OCI-LY7 (cell line): ENCODE measurements around the gene CDC14B. TPM values are rescaled to one million over a fixed set of nuclear protein-coding genes. Genes with fewer than 3 reads are reported as not detected.

Source experiments
- BruUV-seq: library from RNA; stranded (reverse); fragments of 400-500 nt; replicated peaks from 2 replicates; lab custom pipeline; 2021; lab: Mats Ljungman, UMichigan
- CTCF ChIA-PET: fragments of 300-600 bp; sonication (Branson Sonifier 250); formaldehyde crosslinking; loops from one replicate; lab custom pipeline; 2022; ENCODE audit warnings: antibody characterized with exemption; ENCODE audit not compliant: unreplicated experiment; lab: Charles Lee
- POLR2A ChIA-PET: fragments of 300-600 bp; sonication (Branson Sonifier 250); formaldehyde crosslinking; loops from one replicate; lab custom pipeline; 2022; ENCODE audit warnings: antibody characterized with exemption; lab: Charles Lee
- DNase-seq: peaks from one replicate; pipeline ENCODE4 v3.0.0-alpha.2; 2015; ENCODE audit warnings: low spot score
- H2AFZ ChIP-seq: fragments of 200-600 bp; sonication (generic), shearing (Covaris generic); 2 replicates; pipeline ENCODE4 v1.6.1; 2014; ENCODE audit warnings: mild to moderate bottlenecking, antibody characterized with exemption, low read length, moderate library complexity
- H3K27ac ChIP-seq: fragments of 200-600 bp; sonication (generic); 2 replicates; pipeline ENCODE4 v1.5.1; 2014; ENCODE audit warnings: mixed run types, low read depth, mild to moderate bottlenecking, moderate library complexity, low read length, inconsistent platforms; ENCODE audit not compliant: poor library complexity, severe bottlenecking
- H3K36me3 ChIP-seq: fragments of 200-600 bp; sonication (generic); 2 replicates; pipeline ENCODE4 v1.6.1; 2014; ENCODE audit warnings: mild to moderate bottlenecking, antibody characterized with exemption, low read length, moderate library complexity, mixed read lengths; ENCODE audit not compliant: insufficient read depth
- H3K4me1 ChIP-seq: fragments of 200-600 bp; sonication (generic); 2 replicates; pipeline ENCODE4 v1.5.1; 2014; ENCODE audit warnings: mild to moderate bottlenecking, low read length; ENCODE audit not compliant: insufficient read depth, poor library complexity, severe bottlenecking
- H3K4me2 ChIP-seq: fragments of 200-600 bp; sonication (generic); 2 replicates; pipeline ENCODE4 v1.6.1; 2014; ENCODE audit warnings: mild to moderate bottlenecking, low read length
- H3K4me3 ChIP-seq: fragments of 200-600 bp; sonication (generic); 2 replicates; pipeline ENCODE4 v1.5.1; 2014; ENCODE audit warnings: mild to moderate bottlenecking, low read depth, low read length; ENCODE audit not compliant: poor library complexity, severe bottlenecking
- H3K79me2 ChIP-seq: fragments of 200-600 bp; sonication (generic); 2 replicates; pipeline ENCODE4 v1.6.1; 2016; ENCODE audit warnings: low read depth, mild to moderate bottlenecking, low read length, moderate library complexity, mixed read lengths; ENCODE audit not compliant: insufficient read depth
- H3K9me2 ChIP-seq: fragments of 200-600 bp; sonication (generic); 2 replicates; pipeline ENCODE4 v1.6.1; 2016; ENCODE audit warnings: mild to moderate bottlenecking, low read length, mixed read lengths; ENCODE audit not compliant: insufficient read depth
- H3K9me3 ChIP-seq: fragments of 200-600 bp; sonication (generic); 2 replicates; pipeline ENCODE4 v1.6.1; 2014; ENCODE audit warnings: mild to moderate bottlenecking, mixed run types, low read length, mixed read lengths
- H4K20me1 ChIP-seq: fragments of 200-600 bp; sonication (generic); 2 replicates; pipeline ENCODE4 v1.6.1; 2014; ENCODE audit warnings: mild to moderate bottlenecking, antibody characterized with exemption, low read length, moderate library complexity, mixed read lengths; ENCODE audit not compliant: insufficient read depth
- EZH2phosphoT487 ChIP-seq: fragments of 200-600 bp; sonication (generic); IDR thresholded peaks from 2 replicates; pipeline ENCODE4 v1.6.1; 2018; ENCODE audit warnings: low read depth, borderline replicate concordance, mild to moderate bottlenecking, mixed run types, antibody characterized with exemption, low read length, moderate library complexity, mixed read lengths
- intact Hi-C: fragments of 100-400 bp; cut with micrococcal nuclease; formaldehyde crosslinking; loops from one replicate; pipeline ENCODE4 v1.10.0; 2022; ENCODE audit not compliant: unreplicated experiment
- total RNA-seq, 2 experiments: library from RNA; depleted of rRNA in 1 of 2; stranded (reverse); fragments of >200 nt in 1 of 2; shearing (Covaris generic) in 1 of 2; gene quantifications; 2 replicates each; pipeline ENCODE4 v1.2.3, GENCODE V29; 2014 to 2022
- TF ChIP-seq, protein P1 (sequence below): fragments of 200-600 bp; sonication (generic); conservative IDR thresholded peaks from 2 replicates; pipeline ENCODE4 v1.5.1; 2014; ENCODE audit warnings: mild to moderate bottlenecking, antibody characterized with exemption, low read length, moderate library complexity, mixed read lengths

The CDC14B gene
- total RNA-seq, 2 experiments from 2014 or later, result 0.27 TPM; not detected in 1

DNA sequence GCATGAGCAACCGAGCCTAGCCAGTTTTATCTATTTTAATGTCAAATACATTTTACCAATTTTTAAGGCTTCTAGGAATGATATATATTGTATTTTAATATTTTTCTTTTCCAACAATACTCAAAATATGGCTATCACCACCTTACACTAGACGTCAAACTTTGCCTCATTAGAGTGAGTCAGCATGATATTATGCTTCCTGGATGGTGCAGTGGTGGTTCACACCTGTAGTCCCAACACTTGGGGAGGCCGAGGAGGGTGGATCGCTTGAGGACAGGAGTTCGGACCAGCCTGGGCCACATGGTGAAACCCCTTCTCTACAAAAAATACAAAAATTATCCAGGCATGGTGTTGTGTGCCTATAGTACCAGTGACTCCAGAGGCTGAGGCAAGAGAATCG is 7.3 kb upstream of the CDC14B start:
- ChIA-PET CTCF (no interaction called here), POLR2A (no interaction called here)
- intact Hi-C loops, result no loop called here
- no peak overlapping the region for H3K4me3 ChIP-seq
- no peaks in the 10 kb centered on the region for H3K79me2 ChIP-seq
- H2AFZ ChIP-seq, result no peak overlapping the region
- DNase-seq, result no peak
- no peaks in the 10 kb centered on the region for H3K9me2 ChIP-seq
- no peak overlapping the region for H3K4me2 ChIP-seq
- H3K4me1 ChIP-seq, result no peaks in the 10 kb centered on the region
- no peaks in the 10 kb centered on the region for H3K9me3 ChIP-seq
- H3K27ac ChIP-seq, result no peak overlapping the region
- no peak for TF ChIP-seq EZH2phosphoT487
- TF ChIP-seq, protein P1, sequence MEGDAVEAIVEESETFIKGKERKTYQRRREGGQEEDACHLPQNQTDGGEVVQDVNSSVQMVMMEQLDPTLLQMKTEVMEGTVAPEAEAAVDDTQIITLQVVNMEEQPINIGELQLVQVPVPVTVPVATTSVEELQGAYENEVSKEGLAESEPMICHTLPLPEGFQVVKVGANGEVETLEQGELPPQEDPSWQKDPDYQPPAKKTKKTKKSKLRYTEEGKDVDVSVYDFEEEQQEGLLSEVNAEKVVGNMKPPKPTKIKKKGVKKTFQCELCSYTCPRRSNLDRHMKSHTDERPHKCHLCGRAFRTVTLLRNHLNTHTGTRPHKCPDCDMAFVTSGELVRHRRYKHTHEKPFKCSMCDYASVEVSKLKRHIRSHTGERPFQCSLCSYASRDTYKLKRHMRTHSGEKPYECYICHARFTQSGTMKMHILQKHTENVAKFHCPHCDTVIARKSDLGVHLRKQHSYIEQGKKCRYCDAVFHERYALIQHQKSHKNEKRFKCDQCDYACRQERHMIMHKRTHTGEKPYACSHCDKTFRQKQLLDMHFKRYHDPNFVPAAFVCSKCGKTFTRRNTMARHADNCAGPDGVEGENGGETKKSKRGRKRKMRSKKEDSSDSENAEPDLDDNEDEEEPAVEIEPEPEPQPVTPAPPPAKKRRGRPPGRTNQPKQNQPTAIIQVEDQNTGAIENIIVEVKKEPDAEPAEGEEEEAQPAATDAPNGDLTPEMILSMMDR, result no peak
- BruUV-seq, result no TSS peak
- H4K20me1 ChIP-seq, result no peaks in the 10 kb centered on the region
- H3K36me3 ChIP-seq, result no peaks in the 10 kb centered on the region

DNA sequence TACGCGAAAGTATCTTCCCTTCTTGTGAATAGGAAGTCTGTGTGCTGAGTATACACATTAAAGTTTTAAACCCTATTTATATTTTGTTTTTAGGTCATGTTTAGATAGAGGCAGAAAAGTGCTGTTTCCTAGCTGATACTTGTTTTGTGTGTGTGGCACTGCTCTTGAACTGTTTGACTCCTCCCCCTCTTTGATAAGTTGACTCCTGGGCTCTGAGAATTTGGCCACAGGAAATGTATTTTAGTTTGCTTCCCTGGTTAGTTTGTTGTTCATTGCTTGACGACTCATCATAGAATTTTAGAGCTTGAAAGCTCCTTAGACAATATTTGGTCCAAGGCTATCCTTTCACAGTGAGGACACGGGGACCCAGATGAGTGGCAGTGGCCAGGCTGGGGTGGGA is 2.0 kb upstream of the CDC14B start:
- H3K9me3 ChIP-seq, result no peaks in the 10 kb centered on the region
- no peak for TF ChIP-seq EZH2phosphoT487
- TF ChIP-seq, protein P1, result no peak
- H2AFZ ChIP-seq, result peak overlapping the region; percentile 42; the same call in 1 of the 2 replicates
- CTCF ChIA-PET, result no interaction called here
- POLR2A ChIA-PET, result interaction anchor here (0.7 kb wide), 1 partner anchor 222 kb away, joined by 5 read pairs; no protein-coding TSS in a partner anchor
- H3K9me2 ChIP-seq, result no peaks in the 10 kb centered on the region
- no peaks in the 10 kb centered on the region for H3K79me2 ChIP-seq
- H4K20me1 ChIP-seq, result no peaks in the 10 kb centered on the region
- no peaks in the 10 kb centered on the region for H3K36me3 ChIP-seq
- BruUV-seq, result no TSS peak
- no peak overlapping the region for H3K4me2 ChIP-seq
- peaks cover 10% of the 10 kb centered on the region for H3K4me1 ChIP-seq
- no peak for DNase-seq
- no peak overlapping the region for H3K4me3 ChIP-seq
- intact Hi-C loops, result no loop called here
- no peak overlapping the region for H3K27ac ChIP-seq

DNA sequence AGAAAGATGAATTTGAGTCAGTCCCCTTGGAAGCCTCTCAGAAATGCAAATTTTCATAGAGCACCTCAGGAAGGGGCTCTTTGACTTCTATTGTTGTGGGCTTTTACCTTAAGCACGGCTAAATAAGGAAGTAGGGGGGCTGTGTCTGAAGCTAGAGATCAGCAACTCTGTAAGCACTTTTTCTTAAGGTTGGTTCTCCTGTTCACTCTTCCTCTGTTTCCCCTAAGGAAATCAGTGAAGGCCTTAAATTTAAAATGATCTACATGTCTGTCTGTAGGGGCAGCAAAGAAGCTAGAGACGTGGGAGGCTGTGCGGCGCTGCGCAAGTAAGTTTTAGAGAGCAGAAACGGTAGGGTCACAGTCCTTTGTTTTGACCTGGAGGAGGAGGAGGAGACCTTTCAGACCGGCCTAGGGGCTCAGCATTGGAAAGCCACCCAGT is 1.2 kb upstream of the CDC14B start:
- Histone ChIP-seq H2AFZ (peak overlapping the region; percentile 42; the same call in 1 of the 2 replicates), H3K4me3 (no peak overlapping the region), H3K4me1 (peaks cover 10% of the 10 kb centered on the region), H3K4me2 (peak overlapping the region; percentile 31; the same call in 1 of the 2 replicates), H3K36me3 (no peaks in the 10 kb centered on the region), H3K9me2 (no peaks in the 10 kb centered on the region), H3K9me3 (no peaks in the 10 kb centered on the region), H3K27ac (no peak overlapping the region), H4K20me1 (no peaks in the 10 kb centered on the region), H3K79me2 (no peaks in the 10 kb centered on the region)
- ChIA-PET POLR2A (no interaction called here), CTCF (no interaction called here)
- DNase-seq, result peak; percentile 23
- no peak for TF ChIP-seq EZH2phosphoT487
- TF ChIP-seq, protein P1, result no peak; the same call in 1 of the 2 replicates
- intact Hi-C loops, result no loop called here
- BruUV-seq, result no TSS peak
